Measurements from ENCODE around the gene MICAL2. TPM values are rescaled to one million over a fixed set of nuclear protein-coding genes. Genes with fewer than 3 reads are reported as not detected.

The MICAL2 gene
- total RNA-seq, 8 experiments from 2014 or later, result 0.71 to 33.6 (median 3.6) TPM

GRCh38 chr11:12285106-12285505 lies 174.7 kb downstream of the MICAL2 start:
- H3K4me1 ChIP-seq (replicated peaks in 1 of 2), result no peaks in the 10 kb centered on the region
- no peak overlapping the region for H3K4me3 ChIP-seq
- 7 to 94% (median 79%) methylated on average over 1 to 4 of the region's 4 CpGs; no CpG with 5 or more reads in 1 of the 10 experiments for WGBS, 10 experiments
- ATAC-seq (replicated peaks in 6 of 8), result peak in 1 of 8 experiments; percentile 4
- in situ Hi-C loops (cut with MboI; ENCODE audit: low pct_unique_long_range_greater_than_20kb in 2 of 9, low sequenced_read_pairs in 9 of 9, unreplicated experiment in 9 of 9), result loop anchor here in 6 of 9 experiments (10.0 to 25.0 kb wide), 5 partner anchors 230 to 498 kb away; no protein-coding TSS in a partner anchor
- H3K27ac ChIP-seq, result no peak overlapping the region

GRCh38 chr11:12285811-12286222 lies 175.4 kb downstream of the MICAL2 start:
- in situ Hi-C loops (cut with MboI; ENCODE audit: low pct_unique_long_range_greater_than_20kb in 2 of 9, low sequenced_read_pairs in 9 of 9, unreplicated experiment in 9 of 9), result loop anchor here in 6 of 9 experiments (10.0 to 25.0 kb wide), 5 partner anchors 231 to 499 kb away; no protein-coding TSS in a partner anchor
- Histone ChIP-seq H3K4me3 (no peak overlapping the region), H3K27ac (no peak overlapping the region), H3K4me1 (replicated peaks in 1 of 2) (no peaks in the 10 kb centered on the region)
- 0 to 100% (median 58%) methylated on average over 1 to 3 of the region's 6 CpGs; no CpG with 5 or more reads in 2 of the 10 experiments for WGBS, 10 experiments
- ATAC-seq (replicated peaks in 6 of 8), result no peak

GRCh38 chr11:12286606-12287005 lies 176.2 kb downstream of the MICAL2 start:
- Histone ChIP-seq H3K4me3 (no peak overlapping the region), H3K4me1 (replicated peaks in 1 of 2) (no peaks in the 10 kb centered on the region), H3K27ac (no peak overlapping the region)
- WGBS, 10 experiments, result 63 to 97% (median 91%) methylated on average over 2 to 6 of the region's 6 CpGs; no CpG with 5 or more reads in 4 of the 10 experiments
- in situ Hi-C loops (cut with MboI; ENCODE audit: low pct_unique_long_range_greater_than_20kb in 2 of 9, low sequenced_read_pairs in 9 of 9, unreplicated experiment in 9 of 9), result loop anchor here in 6 of 9 experiments (10.0 to 25.0 kb wide), 5 partner anchors 232 to 499 kb away; no protein-coding TSS in a partner anchor
- ATAC-seq (replicated peaks in 6 of 8), result no peak

- ATAC-seq (replicated peaks in 6 of 8), result peak in 6 of 8 experiments; percentile 17 to 42 (median 24)
- 0 to 40% (median 23%) methylated on average over 1 to 2 of the region's 2 CpGs; no CpG with 5 or more reads in 4 of the 10 experiments for whole genome bisulfite sequencing, 10 experiments
- Histone ChIP-seq H3K27ac (no peak overlapping the region), H3K4me3 (no peak overlapping the region), H3K4me1 (replicated peaks in 1 of 2) (no peaks in the 10 kb centered on the region)
- in situ Hi-C loops (cut with MboI; ENCODE audit: low pct_unique_long_range_greater_than_20kb in 2 of 9, low sequenced_read_pairs in 9 of 9, unreplicated experiment in 9 of 9), result loop anchor here in 6 of 9 experiments (10.0 to 25.0 kb wide), 5 partner anchors 232 to 500 kb away; no protein-coding TSS in a partner anchor
These were observed 176.6 kb downstream of the MICAL2 start for GRCh38 chr11:12287009-12287373.

GRCh38 chr11:12287374-12288211 lies 177.2 kb downstream of the MICAL2 start:
- in situ Hi-C loops (cut with MboI; ENCODE audit: low pct_unique_long_range_greater_than_20kb in 2 of 9, low sequenced_read_pairs in 9 of 9, unreplicated experiment in 9 of 9), result loop anchor here in 6 of 9 experiments (10.0 to 25.0 kb wide), 5 partner anchors 233 to 500 kb away; no protein-coding TSS in a partner anchor
- no peak overlapping the region for H3K27ac ChIP-seq
- ATAC-seq (replicated peaks in 6 of 8), result peak; percentile 17 to 95 (median 84)
- 20 to 80% (median 77%) methylated on average over 1 to 3 of the region's 13 CpGs; no CpG with 5 or more reads in 7 of the 10 experiments for WGBS, 10 experiments
- no peak overlapping the region for H3K4me3 ChIP-seq
- no peaks in the 10 kb centered on the region for H3K4me1 ChIP-seq (replicated peaks in 1 of 2)

GRCh38 chr11:12288212-12288930 lies 178.0 kb downstream of the MICAL2 start:
- Histone ChIP-seq H3K4me1 (replicated peaks in 1 of 2) (no peaks in the 10 kb centered on the region), H3K4me3 (no peak overlapping the region), H3K27ac (no peak overlapping the region)
- in situ Hi-C loops (cut with MboI; ENCODE audit: low pct_unique_long_range_greater_than_20kb in 2 of 9, low sequenced_read_pairs in 9 of 9, unreplicated experiment in 9 of 9), result loop anchor here in 6 of 9 experiments (10.0 to 25.0 kb wide), 5 partner anchors 234 to 501 kb away; no protein-coding TSS in a partner anchor
- WGBS, 10 experiments, result 0 to 92% (median 43%) methylated on average over 1 to 8 of the region's 12 CpGs; no CpG with 5 or more reads in 2 of the 10 experiments
- peak; percentile 40 to 86 (median 60) for ATAC-seq (replicated peaks in 6 of 8)

- Histone ChIP-seq H3K4me1 (replicated peaks in 1 of 2) (no peaks in the 10 kb centered on the region), H3K4me3 (no peak overlapping the region), H3K27ac (no peak overlapping the region)
- WGBS, 10 experiments, result 70 to 95% (median 81%) methylated on average over 2 to 7 of the region's 14 CpGs; no CpG with 5 or more reads in 3 of the 10 experiments
- ATAC-seq (replicated peaks in 6 of 8), result peak in 2 of 8 experiments; percentile 11 to 16
- in situ Hi-C loops (cut with MboI; ENCODE audit: low pct_unique_long_range_greater_than_20kb in 2 of 9, low sequenced_read_pairs in 9 of 9, unreplicated experiment in 9 of 9), result loop anchor here in 6 of 9 experiments (10.0 to 25.0 kb wide), 5 partner anchors 234 to 502 kb away; no protein-coding TSS in a partner anchor
These were observed 178.7 kb downstream of the MICAL2 start for GRCh38 chr11:12288931-12289666.

- in situ Hi-C loops (cut with MboI; ENCODE audit: low pct_unique_long_range_greater_than_20kb in 2 of 9, low sequenced_read_pairs in 9 of 9, unreplicated experiment in 9 of 9), result loop anchor here in 6 of 9 experiments (10.0 to 25.0 kb wide), 5 partner anchors 235 to 503 kb away; no protein-coding TSS in a partner anchor
- WGBS, 10 experiments, result 50 to 100% (median 81%) methylated on average over 1 to 4 of the region's 7 CpGs; no CpG with 5 or more reads in 2 of the 10 experiments
- Histone ChIP-seq H3K4me1 (replicated peaks in 1 of 2) (no peaks in the 10 kb centered on the region), H3K4me3 (no peak overlapping the region), H3K27ac (no peak overlapping the region)
- ATAC-seq (replicated peaks in 6 of 8), result no peak
These were observed 179.5 kb downstream of the MICAL2 start for GRCh38 chr11:12289667-12290476.

GRCh38 chr11:12290477-12290922 lies 180.1 kb downstream of the MICAL2 start:
- Histone ChIP-seq H3K27ac (no peak overlapping the region), H3K4me3 (no peak overlapping the region), H3K4me1 (replicated peaks in 1 of 2) (no peaks in the 10 kb centered on the region)
- ATAC-seq (replicated peaks in 6 of 8), result no peak
- WGBS, 10 experiments, result 0 to 100% (median 90%) methylated on average over 1 to 7 of the region's 14 CpGs; no CpG with 5 or more reads in 3 of the 10 experiments
- in situ Hi-C loops (cut with MboI; ENCODE audit: low pct_unique_long_range_greater_than_20kb in 2 of 9, low sequenced_read_pairs in 9 of 9, unreplicated experiment in 9 of 9), result loop anchor here in 5 of 9 experiments (25.0 kb wide), 3 partner anchors 353 to 503 kb away; no protein-coding TSS in a partner anchor

GRCh38 chr11:12291313-12291712 lies 180.9 kb downstream of the MICAL2 start:
- Histone ChIP-seq H3K4me3 (no peak overlapping the region), H3K27ac (no peak overlapping the region), H3K4me1 (replicated peaks in 1 of 2) (no peaks in the 10 kb centered on the region)
- in situ Hi-C loops (cut with MboI; ENCODE audit: low pct_unique_long_range_greater_than_20kb in 2 of 9, low sequenced_read_pairs in 9 of 9, unreplicated experiment in 9 of 9), result loop anchor here in 5 of 9 experiments (25.0 kb wide), 3 partner anchors 354 to 504 kb away; no protein-coding TSS in a partner anchor
- ATAC-seq (replicated peaks in 6 of 8), result no peak
- WGBS, 10 experiments, result 44 to 100% (median 86%) methylated on average over 1 to 2 of the region's 4 CpGs; no CpG with 5 or more reads in 5 of the 10 experiments

- 63 to 89% (median 80%) methylated on average over 1 to 4 of the region's 4 CpGs; no CpG with 5 or more reads in 1 of the 10 experiments for WGBS, 10 experiments
- Histone ChIP-seq H3K4me3 (no peak overlapping the region), H3K27ac (no peak overlapping the region), H3K4me1 (replicated peaks in 1 of 2) (no peaks in the 10 kb centered on the region)
- in situ Hi-C loops (cut with MboI; ENCODE audit: low pct_unique_long_range_greater_than_20kb in 2 of 9, low sequenced_read_pairs in 9 of 9, unreplicated experiment in 9 of 9), result loop anchor here in 5 of 9 experiments (25.0 kb wide), 3 partner anchors 354 to 504 kb away; no protein-coding TSS in a partner anchor
- ATAC-seq (replicated peaks in 6 of 8), result no peak
These were observed 181.4 kb downstream of the MICAL2 start for GRCh38 chr11:12291766-12292165.

Measured in motor neuron (in vitro differentiated cells).